Stimulated activated CD8-positive, alpha-beta memory T cell treated with anti-CD3 and anti-CD28 coated beads, Interleukin-12 subunit alpha, Interleukin-12 subunit beta, amount 100 ng/mL, for 24 hours (primary cell): ENCODE data around the gene RMI1.
"Not testable (repeated sequence)": the region's sequence is repeated elsewhere in the genome, so short reads cannot be mapped to it uniquely, and the experiment has no call there.

Source experiments
- DNase-seq: peaks from one replicate; pipeline ENCODE4 v3.0.0-alpha.2; 2020; ENCODE audit errors: extremely low read depth

Gene RMI1

GRCh38 chr9:83980395-83981125 is at the start of gene RMI1:
Gene RMI1, plus strand, starts transcription at chr9:83980805. Its CDS starts 20,182 bp downstream, at chr9:84000987.
- DNase-seq, result peak; percentile 100

- no peak for DNase-seq
Measured at GRCh38 chr9:83930881-83931280, 49.7 kb upstream of the RMI1 start.

DNA sequence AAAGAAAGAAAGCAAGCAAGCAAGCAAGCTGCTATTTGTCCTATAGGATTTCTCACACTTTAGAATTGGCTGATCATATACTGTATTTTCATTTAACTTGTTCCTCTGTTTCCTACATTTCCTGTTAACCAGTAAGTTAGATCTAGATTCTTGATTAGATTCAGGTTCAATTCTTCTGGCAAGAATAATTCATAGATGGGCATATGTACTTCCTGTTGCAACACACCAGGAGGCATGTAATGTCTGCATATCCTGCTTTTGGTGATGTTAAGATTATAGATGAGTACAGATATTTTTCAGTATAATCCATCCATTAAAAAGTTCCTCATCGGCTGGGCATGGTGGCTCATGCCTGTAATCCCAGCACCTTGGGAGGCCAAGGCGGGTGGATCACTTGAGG is 48.6 kb upstream of the RMI1 start:
- DNase-seq, result no peak

DNA sequence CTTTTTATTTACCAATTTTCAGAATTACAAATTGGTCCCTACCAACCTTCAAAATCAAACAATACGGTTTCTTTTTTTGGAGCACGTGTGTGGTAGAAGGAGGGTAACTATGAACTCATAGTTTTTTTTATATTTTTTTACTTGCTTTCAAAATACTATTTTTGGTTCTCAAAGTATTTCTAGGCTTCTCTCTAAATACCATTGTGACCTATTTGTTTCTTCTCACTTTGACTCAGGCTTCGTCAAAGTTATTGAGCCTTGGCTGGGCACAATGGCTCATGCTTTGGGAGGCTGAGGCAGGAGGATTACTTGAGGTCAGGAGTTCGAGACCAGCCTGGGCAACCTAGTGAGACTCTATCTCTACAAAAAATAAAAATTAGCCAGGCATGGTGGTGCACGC is 47.8 kb upstream of the RMI1 start:
- no peak for DNase-seq

GRCh38 chr9:83933790-83934189 is 46.8 kb upstream of the RMI1 start:
- no peak for DNase-seq

DNA sequence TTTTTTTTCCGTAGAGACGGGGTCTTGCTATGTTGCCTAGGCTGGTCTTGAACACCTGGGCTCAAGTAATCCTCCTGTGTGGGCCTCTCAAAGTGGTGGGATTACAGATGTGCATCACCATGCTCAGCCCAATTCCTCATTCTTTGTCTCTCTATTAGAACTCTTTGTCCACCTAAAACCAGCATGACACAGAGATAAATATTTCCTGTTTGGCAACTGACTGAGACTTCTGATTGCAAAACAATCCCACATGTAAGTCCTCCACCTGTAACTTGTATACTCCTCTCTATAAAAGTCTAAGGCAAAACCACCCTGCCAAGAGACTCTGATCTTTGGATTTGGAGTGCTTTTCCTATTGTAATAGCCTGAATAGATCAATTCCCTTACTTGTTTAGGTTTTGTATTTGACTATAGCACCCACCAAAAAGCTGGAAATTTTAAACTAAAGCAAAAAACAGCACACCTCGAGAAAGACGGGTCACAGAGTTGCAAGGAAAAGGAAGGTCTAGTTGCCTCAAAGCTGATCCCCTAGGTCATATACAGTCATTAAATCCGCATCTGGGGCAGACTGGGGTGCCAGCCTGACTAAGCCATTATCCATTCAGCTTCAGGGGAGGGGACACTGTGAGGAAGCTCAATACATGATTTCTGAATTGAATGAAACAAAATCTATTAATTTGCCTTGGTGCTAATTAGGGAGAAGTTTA is 45.9 kb upstream of the RMI1 start:
- DNase-seq, result no peak

DNA sequence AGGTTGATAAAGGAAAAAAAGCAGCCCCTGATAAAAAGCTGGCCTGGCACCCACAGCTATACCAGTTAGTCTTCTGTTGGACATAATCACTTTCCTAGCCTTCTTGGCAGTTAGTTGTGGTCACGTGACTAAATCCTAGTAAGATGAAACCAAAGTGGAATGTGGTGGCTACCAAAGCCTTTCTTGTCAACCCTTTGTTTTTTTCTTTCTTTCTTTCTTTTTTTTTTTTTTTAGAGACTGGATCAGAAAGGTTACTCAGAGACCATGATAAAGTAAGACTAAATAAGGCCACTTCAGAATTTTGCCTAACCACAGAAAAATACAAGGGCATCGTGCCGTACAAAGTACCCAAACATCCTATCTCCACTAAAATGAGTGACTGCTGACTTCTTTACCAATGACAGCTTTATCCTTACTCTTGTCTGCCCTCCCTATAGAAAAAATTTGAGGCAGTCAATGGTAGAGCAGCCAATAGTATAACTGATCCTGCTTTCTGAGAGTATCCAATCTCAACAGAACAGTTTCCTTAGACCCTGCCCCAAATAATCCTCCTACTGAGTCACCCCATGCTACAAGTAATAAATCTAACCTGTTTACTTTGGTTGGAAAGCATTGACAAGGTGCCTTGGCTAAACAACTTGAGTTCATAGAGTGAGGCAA is 45.2 kb upstream of the RMI1 start:
- no peak for DNase-seq

- DNase-seq, result no peak
Measured at GRCh38 chr9:83936523-83936922, 44.1 kb upstream of the RMI1 start.

DNA sequence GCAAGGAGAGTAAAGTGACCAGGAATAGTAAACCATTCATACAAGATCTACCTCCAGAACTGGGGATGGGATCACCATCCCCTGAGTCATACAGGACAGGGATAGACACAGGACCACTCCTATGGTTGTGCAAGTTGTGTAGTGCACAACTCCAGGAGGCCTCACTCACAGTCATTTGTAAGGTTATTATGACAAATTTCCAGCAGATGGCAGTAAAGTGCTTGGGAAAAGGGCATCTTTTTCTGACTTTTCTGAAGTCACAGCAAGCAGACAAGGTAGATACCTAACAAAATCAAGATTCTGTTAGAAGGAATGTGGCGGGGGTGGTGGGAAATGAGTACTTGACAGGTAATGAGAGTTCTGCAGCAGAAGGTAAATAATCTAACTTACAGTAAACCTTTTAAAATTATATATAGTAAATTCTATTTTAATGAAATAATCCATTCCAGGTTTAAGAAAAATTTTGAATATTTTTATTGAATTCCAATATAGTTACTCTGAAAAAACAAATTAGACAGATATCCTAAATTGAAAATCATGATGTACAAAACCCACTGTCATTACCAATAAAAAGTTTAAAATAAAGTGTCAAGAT is 42.6 kb upstream of the RMI1 start:
- DNase-seq, result no peak

DNA sequence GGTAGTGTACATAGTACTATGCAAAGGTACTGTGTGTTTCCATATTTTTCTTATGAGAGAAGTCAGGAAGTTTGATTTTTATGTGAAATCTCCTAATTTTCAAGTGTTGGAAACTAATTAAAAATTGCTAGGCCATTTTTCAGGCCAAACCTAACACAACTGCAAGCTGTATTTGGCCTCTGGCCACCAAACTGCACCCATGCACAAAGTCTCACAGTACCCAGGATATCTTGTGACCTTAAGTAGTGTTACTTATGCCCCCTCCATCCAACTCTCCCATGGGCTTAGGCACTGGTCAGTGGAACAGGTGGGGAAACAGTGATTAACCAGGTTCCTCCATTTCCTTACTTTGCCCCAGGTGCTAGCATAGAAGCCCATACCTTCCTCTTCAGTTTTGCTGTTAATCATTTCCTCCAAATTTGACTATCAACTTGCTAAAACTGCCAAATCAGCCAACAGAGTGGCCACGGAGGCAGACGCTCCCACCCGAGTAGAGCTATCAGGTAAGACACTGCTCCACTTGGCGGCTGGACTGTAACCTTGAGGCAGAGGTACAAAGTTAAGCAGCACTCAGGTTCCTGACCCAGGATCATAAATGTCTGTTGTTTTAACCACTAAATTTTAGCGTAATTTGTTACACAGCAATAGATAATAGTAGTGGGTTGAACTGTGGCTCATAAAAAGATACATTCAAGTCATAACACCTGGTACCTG is 39.9 kb upstream of the RMI1 start:
- no peak for DNase-seq

DNA sequence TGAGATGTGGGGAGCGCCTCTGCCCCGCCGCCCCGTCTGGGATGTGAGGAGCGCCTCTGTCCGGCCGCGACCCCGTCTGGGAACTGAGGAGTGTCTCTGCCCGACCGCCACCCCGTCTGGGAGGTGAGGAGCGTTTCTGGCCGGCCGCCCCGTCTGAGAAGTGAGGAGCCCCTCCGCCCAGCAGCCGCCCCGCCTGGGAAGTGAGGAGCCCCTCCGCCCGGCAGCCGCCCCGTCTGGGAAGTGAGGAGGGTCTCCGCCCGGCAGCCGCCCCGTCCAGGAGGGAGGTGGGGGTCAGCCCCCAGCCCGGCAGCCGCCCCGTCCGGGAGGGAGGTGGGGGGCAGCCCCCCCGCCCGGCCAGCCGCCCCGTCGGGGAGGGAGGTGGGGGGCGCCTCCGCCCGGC is 32.5 kb upstream of the RMI1 start:
- not testable (repeated sequence) for DNase-seq

- no peak for DNase-seq
Measured at GRCh38 chr9:83956086-83956435, 24.5 kb upstream of the RMI1 start.

GRCh38 chr9:83956436-83957247 is 24.0 kb upstream of the RMI1 start:
- DNase-seq, result peak; percentile 20

DNA sequence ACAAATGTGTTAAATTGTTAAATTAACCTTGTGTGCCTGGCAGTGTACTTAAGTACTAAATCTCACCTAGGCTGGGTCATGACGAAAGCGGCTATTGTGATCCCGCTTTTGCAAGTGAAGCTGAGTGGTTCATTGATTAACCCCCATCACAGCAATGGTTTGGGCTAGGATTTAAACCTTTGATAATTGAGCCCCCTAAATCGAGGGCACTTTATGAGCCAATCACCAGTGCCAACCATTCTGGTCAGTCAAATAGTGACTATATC is 23.4 kb upstream of the RMI1 start:
- no peak for DNase-seq

DNA sequence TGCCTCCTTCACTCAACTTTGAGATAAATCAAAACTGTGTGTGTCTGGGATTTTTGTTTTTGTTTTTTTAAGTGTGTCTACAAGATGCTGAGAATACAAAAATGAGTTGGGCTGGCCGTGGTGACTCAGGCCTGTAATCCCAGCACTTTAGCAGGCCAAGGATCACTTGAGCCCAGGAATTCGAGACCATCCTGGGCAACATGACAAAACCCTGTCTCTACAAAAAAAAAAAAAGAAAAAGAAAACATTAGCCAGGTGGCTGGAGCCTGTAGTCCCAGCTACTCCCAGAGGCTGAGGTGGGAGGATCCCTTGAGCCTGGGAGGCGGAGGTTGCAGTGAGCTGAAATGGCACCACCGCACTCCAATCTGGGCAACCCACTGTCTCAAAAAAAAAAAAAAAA is 21.5 kb upstream of the RMI1 start:
- no peak for DNase-seq

GRCh38 chr9:83960991-83961390 is 19.6 kb upstream of the RMI1 start:
- DNase-seq, result no peak

GRCh38 chr9:83962165-83962564 is 18.4 kb upstream of the RMI1 start:
- no peak for DNase-seq

DNA sequence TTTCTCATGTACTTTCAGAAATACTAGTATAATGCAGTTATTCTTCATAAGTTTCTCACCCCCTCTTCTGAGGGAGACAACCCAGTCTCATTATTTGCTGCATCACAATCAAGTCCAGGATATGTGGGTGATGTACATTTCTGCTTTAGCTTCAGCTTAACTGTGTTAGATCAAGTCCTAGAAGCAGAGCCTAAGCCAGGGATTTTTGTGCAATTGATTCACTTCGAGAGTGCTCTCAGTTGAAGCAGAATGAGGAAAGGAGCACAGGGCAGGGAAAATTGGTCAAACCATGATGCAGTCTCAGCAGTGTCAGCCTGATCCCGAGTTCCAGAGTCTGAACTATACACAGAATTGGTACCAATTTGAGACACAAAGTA is 15.6 kb upstream of the RMI1 start:
- DNase-seq, result no peak

DNA sequence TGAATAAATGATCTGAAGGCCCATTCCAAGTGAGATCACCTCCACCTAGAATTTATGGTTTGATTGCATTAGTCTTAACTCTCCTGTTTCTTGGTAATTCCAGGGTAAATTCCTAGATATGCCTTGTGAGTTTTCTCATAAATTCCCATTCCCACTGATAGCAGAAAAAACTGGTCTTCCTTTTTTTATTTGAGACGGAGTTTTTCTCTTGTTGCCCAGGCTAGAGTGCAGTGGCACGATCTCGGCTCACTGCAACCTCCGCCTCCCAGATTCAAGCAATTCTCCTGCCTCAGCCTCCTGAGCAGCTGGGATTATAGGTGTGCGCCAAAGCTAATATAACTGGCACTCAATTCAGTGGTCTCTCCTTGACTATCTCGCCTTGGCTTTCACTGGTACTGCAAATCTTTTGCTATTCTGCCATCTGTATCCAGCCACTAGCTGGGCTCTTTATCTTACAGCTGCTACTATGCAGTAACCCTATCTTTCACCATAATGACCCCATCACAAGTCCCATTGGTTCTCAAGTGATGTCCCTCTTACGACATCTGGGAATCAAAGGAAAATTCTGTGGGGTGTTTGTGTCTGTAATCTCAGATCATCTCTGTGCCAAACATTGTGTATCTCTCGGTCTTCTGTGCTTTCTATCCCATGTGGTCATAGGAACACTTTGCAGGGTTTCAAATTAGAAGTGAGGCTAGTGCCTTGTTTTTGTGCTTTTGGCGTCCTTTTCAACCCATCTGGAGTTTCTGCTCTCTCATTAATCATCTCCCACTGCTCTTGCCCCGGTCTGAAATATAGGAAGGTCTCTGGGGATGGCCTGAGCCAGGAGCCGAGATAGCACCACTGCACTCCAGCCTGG is 15.0 kb upstream of the RMI1 start:
- no peak for DNase-seq

DNA sequence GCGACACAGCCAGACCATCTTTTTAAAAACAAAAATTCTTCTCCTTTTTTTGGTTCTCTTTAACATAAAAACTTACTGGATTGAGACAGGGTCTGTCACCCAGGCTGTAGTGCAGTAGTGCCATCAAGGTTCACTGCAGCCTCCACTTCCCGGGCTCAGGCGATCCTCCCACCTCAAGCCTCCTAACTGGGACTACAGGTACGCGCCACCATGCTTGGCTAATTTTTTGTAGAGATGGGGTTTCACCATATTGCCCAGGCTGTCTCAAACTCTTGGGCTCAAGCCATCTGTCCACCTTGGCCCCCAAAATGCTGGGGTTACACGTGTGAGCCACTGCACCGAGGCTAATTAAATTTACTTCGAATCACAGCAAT is 14.4 kb upstream of the RMI1 start:
- no peak for DNase-seq

GRCh38 chr9:83967073-83967472 is 13.5 kb upstream of the RMI1 start:
- no peak for DNase-seq
